Amniotic epithelial cell (primary cell): ENCODE data around the gene GPR107.

Experiments used
- DNase-seq: peaks from one replicate; pipeline ENCODE4 v3.0.0-alpha.2; 2010; ENCODE audit warnings: low read depth

GPR107 gene

DNA sequence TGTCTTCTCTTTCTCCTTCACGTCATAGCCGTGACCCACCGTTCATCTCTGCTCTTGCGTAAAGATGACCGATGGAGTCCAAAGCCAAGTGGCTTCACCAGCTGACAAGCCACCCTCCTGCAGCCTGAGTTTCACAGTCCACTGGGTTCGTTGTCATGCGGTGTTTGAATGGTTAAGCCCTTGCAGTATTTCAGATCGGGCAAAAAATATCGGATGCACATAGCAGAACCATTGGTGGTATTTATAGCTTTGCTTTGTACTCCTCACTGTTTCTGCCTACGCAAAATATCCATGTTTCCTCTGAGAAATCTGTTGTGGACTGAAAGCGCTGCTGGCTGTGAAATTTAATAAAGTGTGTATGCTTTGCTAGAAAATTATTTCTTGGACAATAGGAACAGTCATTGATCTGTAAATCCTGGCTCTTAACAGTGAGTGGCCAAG, 84.0 kb downstream of the GPR107 start:
- DNase-seq, result no peak

DNA sequence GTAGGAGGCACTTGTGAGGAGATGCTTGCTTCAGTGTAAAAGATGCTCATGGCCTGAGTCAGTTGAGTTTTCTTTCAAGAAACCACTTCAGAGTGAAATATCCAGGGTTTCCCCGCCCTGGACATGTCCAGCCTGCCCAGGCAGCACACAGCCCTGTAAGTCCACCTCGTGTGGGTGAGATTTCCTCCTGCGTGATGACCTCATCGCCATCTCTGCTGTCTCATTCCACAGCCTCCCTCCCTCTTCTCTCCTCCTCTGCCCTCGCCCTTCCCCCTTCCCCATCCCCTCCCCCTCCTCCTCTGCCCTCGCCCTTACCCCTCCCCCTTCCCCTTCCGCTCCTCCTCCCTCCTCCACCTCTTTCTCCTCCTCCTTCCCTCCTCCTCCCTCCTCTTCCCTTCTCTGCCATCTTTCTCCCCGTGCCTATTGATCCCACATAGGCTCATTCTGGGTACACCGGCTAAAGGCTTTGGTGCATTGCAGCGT, 84.5 kb downstream of the GPR107 start:
- DNase-seq, result peak; percentile 99

DNA sequence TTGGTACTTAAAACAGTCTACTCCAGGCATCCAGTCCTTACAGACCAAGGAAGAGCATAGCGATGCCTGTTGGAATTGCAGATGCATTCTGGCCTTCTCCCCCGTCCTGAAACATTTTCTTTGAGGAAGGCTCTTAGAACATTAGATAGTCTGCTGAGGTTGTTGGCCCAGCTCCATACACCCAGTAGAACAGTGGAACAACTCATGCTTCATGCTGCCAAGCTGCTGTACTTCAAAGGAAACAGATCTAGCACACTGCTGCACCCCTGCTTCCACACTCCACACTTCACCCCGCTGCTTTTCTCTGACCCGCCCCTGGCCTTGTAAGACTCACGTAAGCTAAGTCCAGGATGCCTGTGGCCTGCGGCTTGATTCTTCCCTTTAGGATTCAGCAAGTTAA, 85.1 kb downstream of the GPR107 start:
- peak; percentile 100 for DNase-seq

DNA sequence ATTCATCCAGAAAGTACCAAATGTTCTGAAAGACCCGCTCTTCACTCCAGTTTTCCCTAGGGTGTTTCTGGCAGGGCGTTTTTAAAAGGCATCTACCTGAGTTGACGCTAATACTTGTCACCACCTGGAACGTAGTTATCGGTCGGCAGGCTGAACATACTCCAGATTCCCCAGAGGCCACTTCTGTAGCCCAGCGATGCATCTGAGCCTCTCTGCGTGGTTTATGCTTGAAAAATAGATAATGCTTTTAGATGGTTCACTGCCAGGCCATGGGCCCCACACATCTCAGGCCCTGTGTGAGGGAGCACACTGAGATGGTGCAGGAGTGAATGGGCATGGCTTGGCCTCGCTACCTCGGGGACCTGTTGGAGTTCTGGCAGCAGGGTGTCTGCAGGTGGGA, 85.5 kb downstream of the GPR107 start:
- peak; percentile 75 for DNase-seq

DNA sequence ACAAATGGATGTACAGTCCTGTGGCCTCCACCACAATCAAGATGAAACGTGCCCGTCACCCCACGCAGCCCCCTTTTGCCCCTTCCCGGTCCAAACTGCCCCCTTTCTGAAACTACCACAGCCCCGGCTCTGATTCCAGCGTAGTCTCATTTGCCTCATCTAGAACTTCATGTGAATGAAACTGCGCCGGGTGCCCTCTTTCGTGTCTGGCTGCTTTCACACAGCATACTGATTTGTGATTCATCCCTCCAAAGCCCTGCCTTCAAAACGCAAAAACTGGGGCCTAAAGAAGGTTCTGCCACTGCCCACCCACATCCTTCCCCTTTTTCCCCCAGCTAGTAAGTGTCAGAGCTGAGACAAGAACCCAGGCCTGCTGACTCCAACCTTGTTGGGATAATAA, 87.0 kb downstream of the GPR107 start:
- peak; percentile 42 for DNase-seq

DNA sequence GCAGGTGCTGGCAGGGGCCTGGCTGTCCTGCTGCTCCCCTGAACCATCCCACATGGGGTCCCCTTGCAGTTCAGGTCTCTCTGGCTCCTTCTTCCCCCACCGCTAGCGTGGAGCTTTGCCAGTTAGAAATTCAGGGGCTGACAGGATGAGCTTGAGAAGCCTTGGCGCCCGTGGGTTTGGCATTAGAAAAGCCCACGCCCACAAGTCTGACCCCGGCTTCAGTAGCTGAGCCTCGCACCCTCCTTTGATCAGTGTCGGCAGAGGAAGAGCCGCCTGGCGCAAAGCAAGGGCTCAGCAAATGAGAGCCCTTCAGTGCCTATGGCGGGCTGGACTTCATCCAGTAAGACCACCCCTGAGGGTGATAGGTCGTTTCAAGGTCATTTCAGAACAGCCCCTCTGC, 88.3 kb downstream of the GPR107 start:
- DNase-seq, result no peak

- no peak for DNase-seq
These were observed 88.9 kb downstream of the GPR107 start for GRCh38 chr9:130142641-130143040.

GRCh38 chr9:130143279-130143893, 89.7 kb downstream of the GPR107 start:
- no peak for DNase-seq

GRCh38 chr9:130143958-130144366, 90.3 kb downstream of the GPR107 start:
- peak; percentile 8 for DNase-seq

DNA sequence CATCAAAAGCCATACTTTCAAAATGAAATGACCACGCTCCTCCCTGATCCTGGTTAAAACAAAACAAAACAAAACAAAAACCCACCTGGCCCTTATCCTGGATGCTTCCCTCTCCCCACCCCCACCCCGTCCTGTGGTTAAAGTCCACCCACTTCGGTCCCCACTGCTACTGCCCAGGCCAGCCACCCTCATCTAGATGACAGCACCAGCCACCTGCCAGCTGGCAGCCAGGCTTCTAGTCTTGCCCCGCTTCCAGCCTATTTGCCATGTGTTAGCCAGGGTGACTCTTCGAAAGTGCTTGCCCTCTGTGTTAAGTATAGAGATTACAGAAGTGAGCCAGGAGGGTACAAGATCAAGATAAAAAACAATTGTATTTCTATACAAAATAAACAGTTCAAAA, 91.0 kb downstream of the GPR107 start:
- DNase-seq, result no peak

DNA sequence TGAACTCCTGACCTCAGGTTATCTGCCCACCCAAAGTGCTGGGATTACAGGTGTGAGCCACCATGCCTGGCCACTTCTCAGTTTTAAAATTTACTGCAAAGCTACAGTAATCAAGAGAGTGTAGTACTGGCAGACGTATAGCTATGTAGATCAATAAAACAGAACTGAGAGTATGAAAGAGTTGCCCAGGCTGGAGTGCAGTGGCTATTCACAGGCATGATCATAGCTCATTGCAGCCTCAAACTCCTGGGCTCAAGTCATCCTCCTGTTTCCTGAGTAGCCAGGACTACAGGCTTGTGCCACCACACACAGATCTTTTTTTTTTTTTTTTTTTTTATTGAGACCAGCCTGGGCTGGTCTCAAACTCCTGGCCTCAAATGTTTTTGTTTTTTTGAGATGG, 92.0 kb downstream of the GPR107 start:
- no peak for DNase-seq

- DNase-seq, result no peak
These were observed 93.5 kb downstream of the GPR107 start for GRCh38 chr9:130147198-130147597.

DNA sequence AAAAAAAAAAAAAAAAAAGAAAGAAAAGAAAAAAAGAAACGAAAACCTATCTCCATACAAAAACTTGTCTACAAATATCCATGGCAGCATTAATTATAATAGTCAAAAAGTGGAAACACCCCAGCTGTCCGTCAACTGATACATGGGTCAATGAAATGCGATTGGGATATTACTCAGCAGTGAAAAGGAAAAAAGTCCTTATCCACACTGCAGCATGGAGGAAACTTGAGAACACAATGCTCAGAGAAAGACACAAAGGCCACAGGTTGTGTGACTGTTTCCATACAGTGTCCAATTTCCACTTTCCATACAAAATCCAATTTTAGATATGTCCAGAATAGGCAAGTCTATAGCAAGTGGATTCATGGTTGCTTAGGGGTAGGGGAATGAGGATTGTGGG, 94.2 kb downstream of the GPR107 start:
- no peak for DNase-seq

DNA sequence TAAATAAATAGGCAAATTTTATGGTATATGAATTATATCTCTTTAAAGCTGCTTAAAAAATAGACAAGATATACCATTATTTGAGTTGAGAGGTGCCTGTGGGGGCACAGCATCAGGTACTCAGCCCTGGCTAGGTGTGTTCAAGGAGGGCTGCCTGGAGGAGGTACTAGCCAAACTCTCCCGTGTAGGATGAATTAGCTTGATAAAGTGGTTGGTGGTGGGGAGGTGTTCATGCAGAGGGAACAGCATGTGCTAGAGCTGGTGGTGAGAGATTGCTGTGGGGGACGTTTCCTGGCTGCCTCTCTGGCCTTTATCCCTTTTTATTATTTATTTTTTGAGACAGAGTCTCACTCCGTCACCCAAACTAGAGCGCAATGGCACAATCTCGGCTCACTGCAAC, 95.3 kb downstream of the GPR107 start:
- DNase-seq, result no peak

- DNase-seq, result no peak
These were observed 96.1 kb downstream of the GPR107 start for GRCh38 chr9:130149654-130150286.

DNA sequence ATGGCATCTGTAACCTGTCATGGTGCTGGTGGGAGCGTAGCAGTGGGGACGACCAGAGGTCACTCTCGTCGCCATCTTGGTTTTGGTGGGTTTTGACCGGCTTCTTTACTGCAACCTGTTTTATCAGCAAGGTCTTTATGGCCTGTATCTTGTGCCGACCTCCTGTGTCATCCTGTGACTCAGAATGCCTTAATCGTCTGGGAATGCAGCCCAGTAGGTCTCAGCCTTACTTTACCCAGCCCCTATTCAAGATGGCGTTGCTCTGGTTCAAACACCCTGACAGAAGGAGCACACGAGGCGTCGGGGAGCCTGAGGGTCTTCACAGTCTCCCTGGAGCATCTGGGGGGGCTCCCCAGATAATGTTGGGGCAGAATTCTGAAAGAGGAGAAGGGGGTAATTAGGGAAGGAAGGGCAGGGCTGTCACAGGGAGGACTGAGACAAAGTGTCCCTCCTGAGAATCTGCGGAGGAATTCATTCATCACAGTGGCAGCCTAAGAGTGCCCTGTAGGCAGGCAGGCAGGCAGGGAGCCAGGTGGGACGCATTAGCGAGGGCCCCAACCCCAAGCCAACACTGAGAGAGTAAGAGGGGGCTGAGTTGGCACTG, 97.2 kb downstream of the GPR107 start:
- DNase-seq, result peak; percentile 76

DNA sequence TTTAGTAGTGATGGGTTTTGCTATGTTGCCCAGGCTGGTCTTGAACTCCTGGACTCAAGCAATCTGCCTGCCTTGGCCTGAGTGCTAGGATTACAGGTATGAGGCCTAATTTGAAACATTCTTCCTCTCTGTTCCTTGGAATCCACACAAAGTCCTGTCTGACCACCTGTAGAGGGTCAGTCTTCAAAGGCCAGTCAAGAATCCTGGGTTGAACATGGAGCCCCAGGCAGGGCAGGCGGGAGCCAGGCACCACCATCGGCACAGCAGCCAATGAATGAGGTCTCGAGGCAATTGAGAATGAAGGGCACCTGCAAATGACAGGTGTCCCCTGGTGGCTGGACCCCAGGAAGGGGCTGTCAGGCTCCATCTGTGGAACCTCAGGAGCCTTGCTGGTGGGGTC, 101.1 kb downstream of the GPR107 start:
- DNase-seq, result no peak

DNA sequence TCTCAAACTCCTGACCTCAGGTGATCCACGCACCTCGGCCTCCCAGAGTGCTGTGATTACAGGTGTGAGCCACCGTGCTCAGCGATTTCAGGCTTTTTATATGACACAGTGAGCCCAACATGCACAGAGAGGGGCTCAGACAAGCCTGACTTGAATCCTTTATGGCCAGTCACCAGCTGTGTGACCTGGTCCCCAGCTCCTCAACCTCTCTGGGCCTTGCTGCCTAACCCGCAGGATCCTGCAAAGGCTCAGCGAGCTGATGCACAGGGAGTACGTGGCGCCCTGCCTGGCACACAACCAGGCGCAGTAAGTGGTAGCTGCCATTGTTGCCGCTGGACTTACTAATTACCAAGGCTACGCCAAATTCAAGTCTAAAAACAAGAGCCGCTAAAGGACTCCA, 101.9 kb downstream of the GPR107 start:
- no peak for DNase-seq

GRCh38 chr9:130156672-130157071, 103.0 kb downstream of the GPR107 start:
- DNase-seq, result no peak

DNA sequence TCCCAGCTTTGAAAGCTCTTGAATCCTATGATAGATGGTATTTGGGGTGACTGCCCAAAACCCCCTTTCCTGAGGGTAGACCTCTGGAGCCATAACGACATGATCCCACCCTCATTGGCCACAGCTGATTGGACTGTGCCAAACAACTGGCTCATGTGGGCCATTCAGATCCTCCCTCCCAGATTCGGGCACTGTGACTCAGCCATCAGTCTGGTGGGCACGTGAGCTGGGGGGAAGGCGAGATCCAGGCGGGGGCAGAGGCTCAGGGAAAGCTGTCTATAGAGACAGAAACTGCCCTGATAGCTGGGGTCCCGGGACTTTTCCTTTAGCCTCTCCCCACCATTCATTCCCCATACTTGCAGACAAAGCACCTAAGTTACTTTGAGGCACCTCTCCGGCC, 103.4 kb downstream of the GPR107 start:
- DNase-seq, result no peak

DNA sequence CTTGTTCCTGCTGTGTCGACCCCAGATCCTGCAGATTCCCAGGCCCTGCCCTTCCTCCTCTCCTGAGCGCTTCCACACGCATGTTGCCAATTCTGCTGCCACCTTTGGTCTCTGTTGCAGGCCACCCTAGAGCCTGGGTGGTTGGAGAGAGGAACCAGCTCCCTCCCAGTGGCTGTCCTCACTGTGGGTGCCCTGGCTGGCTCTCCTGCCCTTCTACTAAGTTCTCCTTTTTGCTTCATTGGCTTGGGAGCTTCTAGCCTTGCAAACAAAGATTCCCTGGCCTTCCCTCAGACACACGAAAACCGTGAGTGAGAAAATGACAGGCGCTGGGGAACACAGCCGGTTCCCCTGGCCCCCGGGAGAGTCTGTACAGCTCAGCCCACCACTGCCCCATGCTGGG, 104.3 kb downstream of the GPR107 start:
- no peak for DNase-seq

- no peak for DNase-seq
These were observed 105.4 kb downstream of the GPR107 start for GRCh38 chr9:130159057-130159456.

DNA sequence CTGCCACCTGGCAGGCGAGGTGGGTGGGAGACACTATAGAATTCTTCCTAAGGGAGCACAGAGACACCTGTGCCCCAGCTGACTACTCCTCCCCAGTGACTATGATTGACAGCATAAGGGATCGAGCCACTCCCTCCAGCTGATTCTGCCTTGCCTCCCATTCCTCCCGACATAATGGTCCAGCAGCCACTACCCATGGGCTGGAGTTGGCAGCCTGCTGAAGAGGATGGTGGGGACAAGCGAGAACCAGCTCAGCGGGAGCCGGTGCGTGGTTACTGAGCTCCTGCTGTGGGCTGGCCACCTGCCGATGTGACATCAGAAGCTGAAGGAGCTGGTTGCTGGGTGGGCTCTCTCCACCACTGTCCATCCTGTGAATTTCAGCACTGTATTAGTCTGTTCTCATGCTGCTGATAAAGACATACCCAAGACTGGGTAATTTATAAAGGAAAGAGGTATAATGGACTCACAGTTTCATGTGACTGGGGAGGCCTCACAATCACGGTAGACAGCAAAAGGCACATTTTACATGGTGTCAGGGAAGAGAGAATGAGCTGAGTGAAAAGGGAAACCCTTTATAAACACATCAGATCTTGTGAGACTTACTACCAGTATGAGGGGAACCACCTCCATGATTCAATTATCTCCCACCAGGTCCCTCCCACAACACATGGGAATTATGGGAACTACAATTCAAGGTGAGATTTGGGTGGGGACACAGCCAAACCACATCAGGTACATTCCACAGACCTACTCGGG, 106.4 kb downstream of the GPR107 start:
- no peak for DNase-seq
